Activated CD4-positive, CD25-positive, alpha-beta regulatory T cell treated with anti-CD3 and anti-CD28 coated beads, Interleukin-2, amount 50 U/mL, for 72 hours (primary cell): ENCODE measurements around the gene PTEN.
A peak's percentile ranks its signal among the peaks of the same experiment; 100 is the strongest.
"Not testable (repeated sequence)": the region's sequence is repeated elsewhere in the genome, so short reads cannot be mapped to it uniquely, and the experiment has no call there.

ENCODE experiments used
- DNase-seq: peaks from one replicate; pipeline ENCODE4 v3.0.0; 2021

The PTEN gene

GRCh38 chr10:87846023-87846422 lies 17.4 kb upstream of the PTEN start:
- DNase-seq: no peak

GRCh38 chr10:87846711-87847110 lies 16.7 kb upstream of the PTEN start:
- not testable (repeated sequence) for DNase-seq

- DNase-seq: no peak
These were observed 15.9 kb upstream of the PTEN start for GRCh38 chr10:87847550-87847949.

- no peak for DNase-seq
These were observed 14.4 kb upstream of the PTEN start for GRCh38 chr10:87849001-87849400.

- DNase-seq: peak; percentile 33
These were observed 12.7 kb upstream of the PTEN start for GRCh38 chr10:87850742-87851205.

GRCh38 chr10:87852089-87852488 lies 11.3 kb upstream of the PTEN start:
- DNase-seq: no peak

- not testable (repeated sequence) for DNase-seq
These were observed 8.2 kb upstream of the PTEN start for GRCh38 chr10:87855247-87855646.

GRCh38 chr10:87855665-87856064 lies 7.8 kb upstream of the PTEN start:
- DNase-seq: not testable (repeated sequence)

- DNase-seq: no peak
These were observed 3.1 kb upstream of the PTEN start for GRCh38 chr10:87860156-87860795.

- DNase-seq: no peak
These were observed 2.5 kb upstream of the PTEN start for GRCh38 chr10:87860816-87861403.

GRCh38 chr10:87861566-87861952 lies 1.9 kb upstream of the PTEN start:
- DNase-seq: no peak

GRCh38 chr10:87861953-87862678 lies 1.3 kb upstream of the PTEN start:
- DNase-seq: peak; percentile 87

GRCh38 chr10:87862679-87863052 lies 759 bp upstream of the PTEN start:
- no peak for DNase-seq

GRCh38 chr10:87863951-87864495 lies 598 bp downstream of the PTEN start:
- DNase-seq: peak; percentile 44

- no peak for DNase-seq
These were observed 1.2 kb downstream of the PTEN start for GRCh38 chr10:87864496-87865059.

GRCh38 chr10:87865241-87865881 lies 1.9 kb downstream of the PTEN start:
- DNase-seq: no peak

- no peak for DNase-seq
These were observed 3.1 kb downstream of the PTEN start for GRCh38 chr10:87866412-87866974.

GRCh38 chr10:87867453-87867852 lies 4.0 kb downstream of the PTEN start:
- DNase-seq: no peak

- DNase-seq: no peak
These were observed 4.9 kb downstream of the PTEN start for GRCh38 chr10:87868277-87868676.

GRCh38 chr10:87869139-87869538 lies 5.7 kb downstream of the PTEN start:
- DNase-seq: not testable (repeated sequence)

GRCh38 chr10:87869773-87870551 lies 6.5 kb downstream of the PTEN start:
- DNase-seq: no peak

GRCh38 chr10:87872828-87873227 lies 9.4 kb downstream of the PTEN start:
- DNase-seq: no peak
